HG02610 (cell line): ENCODE data around the gene B3GAT3.
"Not testable (repeated sequence)": the region's sequence is repeated elsewhere in the genome, so short reads cannot be mapped to it uniquely, and the experiment has no call there.

ENCODE experiments used
- ATAC-seq: cut with Tn5 transposase; IDR thresholded peaks from one replicate; pipeline ENCODE4 v1.9.1; 2021; ENCODE audit warnings: mild to moderate bottlenecking, moderate library complexity; ENCODE audit not compliant: unreplicated experiment

B3GAT3 gene

GRCh38 chr11:62580959-62581715 lies 40.6 kb downstream of the B3GAT3 start:
- no peak for ATAC-seq

DNA sequence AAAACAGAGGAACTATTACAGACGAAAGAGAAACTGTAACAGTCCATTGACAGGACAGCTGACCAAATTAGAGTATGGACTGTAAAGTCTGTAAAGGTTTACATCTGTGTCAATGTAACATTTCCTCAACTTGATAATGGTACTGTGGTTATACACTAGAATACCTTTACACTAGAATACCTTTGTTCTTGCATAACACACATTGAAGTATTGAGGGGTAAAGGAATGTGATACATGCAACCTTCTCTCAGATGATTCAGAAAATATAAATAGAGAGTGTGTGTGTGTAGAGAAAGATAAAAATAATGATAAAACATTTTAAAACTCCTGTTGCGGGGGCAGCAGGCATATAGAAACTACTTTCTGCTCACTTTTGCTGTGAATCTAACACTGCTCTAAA lies 42.5 kb downstream of the B3GAT3 start:
- no peak for ATAC-seq

DNA sequence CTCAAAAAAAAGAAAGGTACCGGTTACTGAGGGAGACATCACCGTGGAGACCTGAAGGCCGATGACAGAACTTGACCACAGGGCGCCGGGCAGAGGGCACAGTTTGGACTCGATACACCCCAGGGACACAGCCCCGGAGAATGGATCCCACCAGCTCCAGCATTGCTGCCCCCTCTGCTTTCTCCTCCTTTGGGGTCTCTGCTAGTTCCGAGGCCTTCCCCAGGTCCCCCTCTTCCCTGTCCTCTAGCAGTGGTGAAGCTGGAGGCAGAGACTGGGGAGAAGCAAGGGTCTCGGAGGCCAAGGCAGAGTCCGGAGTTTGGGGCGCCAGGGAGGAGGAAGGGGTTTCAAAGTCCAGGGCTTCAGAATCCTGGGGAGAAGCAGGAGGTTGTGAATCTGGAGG lies 43.2 kb downstream of the B3GAT3 start:
- ATAC-seq, result no peak

GRCh38 chr11:62577046-62577714 lies 44.6 kb downstream of the B3GAT3 start:
- no peak for ATAC-seq

GRCh38 chr11:62575837-62576236 lies 45.9 kb downstream of the B3GAT3 start:
- no peak for ATAC-seq

DNA sequence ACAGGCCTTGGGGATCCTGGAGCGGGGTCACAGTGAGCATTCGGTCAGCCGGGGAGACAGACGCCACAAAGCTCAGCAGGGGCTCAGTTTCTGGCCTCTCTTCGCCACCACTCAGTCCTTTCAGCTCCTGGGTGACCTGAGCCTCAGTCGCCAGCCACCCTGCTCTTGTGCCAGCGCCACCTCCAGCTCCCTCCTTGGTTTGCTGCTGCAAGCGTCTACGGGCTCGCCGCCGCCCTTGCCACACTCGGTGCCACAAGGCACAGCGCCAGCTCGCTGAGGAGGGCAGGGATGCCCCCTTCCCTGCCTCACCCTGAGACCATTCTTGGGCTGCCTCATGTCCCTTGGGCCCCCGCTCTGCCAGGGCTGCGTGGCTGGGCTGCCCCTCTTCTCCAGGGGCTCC lies 46.6 kb downstream of the B3GAT3 start:
- ATAC-seq, result no peak

DNA sequence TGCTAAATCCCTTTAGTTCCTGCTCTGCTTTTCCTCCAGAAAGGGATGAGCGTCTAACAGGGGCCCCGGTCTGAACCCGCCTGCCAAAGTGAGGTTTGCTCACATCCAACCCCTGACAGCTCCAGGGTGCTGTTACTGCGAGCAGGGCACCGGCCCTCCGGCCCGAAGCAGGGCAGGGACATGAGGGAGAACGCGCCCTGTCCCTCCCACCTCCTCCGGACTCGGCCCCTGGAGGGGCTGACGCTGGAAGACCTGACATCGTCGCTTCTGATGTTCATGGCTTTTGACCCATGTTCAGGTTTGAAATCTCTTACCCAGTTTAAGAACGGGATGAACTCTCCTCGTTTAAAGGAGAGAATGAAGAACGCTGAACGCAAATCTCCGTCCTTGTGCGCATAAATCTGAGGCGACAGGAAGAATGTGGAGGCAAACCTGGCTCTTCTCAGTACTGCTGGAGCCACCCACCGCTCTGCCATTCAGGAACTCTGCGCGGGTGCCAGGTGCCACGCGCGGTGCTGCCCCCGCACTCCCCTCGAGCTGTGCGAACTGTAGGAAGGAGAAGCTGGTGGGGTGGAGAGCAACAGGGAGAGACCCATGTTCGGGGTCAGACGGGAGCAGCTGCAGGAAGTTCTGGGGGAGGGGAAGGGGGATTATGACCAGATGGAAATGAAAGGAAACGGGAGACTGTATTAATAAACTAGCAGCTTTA lies 47.3 kb downstream of the B3GAT3 start:
- ATAC-seq, result peak; percentile 3

DNA sequence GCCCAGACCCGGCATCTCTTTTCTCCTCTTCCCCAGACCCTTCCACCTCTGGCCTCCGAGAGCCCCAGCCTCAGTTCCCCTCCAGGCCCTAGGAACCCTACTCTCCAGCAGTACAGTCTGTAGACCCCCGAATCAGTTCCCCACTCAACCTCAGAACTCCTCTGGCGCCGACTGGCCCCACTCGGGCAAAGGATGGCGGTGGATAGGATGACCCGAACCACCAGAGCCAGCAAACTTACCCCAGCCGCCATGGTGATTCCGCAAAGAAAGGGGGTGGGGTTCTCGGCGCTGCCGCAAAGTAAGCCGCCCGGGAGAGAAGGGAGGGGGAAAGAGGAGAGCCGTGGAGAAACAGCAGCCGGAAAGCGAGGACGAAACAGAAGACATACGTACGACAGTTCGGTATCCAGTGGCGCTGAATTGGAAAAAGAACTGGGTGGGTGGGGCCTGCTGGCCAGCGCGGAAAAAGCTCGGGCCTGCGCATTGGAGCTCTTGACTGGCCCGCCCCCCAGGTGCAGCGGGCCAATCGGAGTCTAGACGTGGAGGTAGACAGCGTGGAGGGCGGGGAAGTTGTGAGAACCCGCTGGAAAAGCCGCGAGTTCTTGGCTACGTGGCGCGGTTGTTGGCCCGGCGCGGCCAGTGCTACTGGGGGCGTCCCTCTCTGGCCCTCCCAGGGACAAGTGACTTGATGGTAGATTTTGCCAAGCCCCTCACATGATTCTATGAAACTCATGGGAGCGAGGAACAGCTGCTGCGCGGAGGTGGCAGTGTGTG lies 48.0 kb downstream of the B3GAT3 start, which contains the start of gene EEF1G:
Gene EEF1G (minus strand): TSS at position 300 of the 771 bp plus-strand sequence. CDS start 49 bp downstream, at position 251.
- ATAC-seq, result peak; percentile 84

DNA sequence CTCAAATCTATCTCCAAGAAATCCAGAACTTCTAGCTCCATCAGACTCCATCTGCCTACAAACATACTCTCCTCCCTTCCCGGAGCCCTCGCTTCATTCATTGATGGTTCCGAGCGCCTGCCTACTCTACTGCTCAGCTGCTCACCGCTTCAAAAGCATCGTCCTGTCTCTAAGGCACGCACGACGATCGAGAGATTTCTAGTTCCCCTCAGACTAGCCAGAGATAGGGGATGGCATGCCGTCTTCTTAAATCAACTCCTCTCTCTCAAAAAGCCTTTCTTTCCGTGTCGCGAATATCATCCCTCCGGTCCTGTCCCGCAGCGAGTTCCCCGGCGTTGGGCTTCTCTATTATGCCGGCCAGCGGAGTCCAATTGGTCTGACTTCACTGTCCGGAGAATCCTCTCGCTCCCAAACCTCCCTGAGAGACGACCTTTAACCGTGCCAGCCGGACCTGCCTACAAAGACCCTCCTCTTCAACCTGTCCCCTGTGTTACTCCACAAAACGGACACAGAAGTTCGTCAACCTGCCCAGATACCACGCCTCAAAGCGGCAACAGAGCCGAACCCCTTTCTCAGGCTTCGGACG lies 48.7 kb downstream of the B3GAT3 start:
- no peak for ATAC-seq

DNA sequence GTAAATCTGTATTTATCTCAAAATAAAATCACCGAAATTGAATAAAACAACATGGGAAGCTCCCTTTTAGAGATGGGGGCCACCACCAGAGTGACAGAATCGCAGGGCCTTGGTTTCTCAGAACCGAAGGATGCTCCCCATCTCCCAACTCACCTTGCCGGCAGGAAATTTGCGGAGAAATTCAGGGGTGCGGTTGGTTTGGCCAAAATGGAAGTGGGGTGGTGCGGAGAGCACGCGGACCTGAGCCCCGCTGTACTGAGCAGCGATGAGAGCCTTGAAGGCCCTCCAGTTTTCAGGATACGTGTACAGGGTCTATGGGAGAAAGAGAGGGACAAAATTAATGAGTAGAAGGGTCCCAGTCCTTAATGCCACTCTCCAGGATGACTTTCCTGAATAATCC lies 49.4 kb downstream of the B3GAT3 start:
- no peak for ATAC-seq

GRCh38 chr11:62571493-62571892 lies 50.3 kb downstream of the B3GAT3 start:
- ATAC-seq, result not testable (repeated sequence)

DNA sequence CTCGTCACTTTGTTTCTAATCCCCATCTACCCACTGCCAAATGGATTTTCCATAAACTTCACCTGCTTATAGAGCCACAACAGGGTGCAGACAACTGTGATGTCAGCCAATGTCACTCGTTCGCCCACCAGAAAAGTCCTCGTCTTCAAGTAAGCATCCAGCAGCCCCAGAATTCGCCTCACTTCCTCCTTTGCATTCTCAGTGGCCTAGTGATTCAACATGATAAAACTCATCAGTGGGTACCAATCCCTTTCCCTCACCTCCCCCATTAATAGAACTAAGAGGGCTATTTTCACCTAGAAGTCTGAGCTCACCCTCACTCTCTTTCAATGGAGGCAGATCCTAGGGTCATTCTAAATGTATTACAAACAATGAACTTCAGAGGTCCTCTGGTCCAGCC lies 50.9 kb downstream of the B3GAT3 start:
- ATAC-seq, result not testable (repeated sequence)

DNA sequence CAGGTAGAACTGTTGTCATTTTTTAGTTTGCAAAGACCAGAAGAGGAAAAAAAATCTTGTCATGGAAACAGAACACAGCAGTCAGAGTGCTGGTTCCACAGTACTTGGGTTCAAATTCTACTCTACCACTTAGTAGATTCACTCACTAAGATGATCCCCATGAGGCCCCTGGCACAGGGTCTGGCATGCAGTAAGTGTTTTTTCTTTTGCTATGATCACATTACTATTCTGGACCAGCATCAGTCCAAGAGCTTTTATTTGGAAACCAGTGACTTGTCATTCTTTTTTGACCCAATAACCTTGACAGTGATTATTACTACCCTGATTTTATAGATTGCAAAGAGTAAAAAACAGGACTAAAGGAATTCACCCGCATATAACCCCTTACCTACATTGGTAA lies 52.2 kb downstream of the B3GAT3 start:
- ATAC-seq, result no peak

- ATAC-seq, result no peak
Measured at GRCh38 chr11:62567018-62567633, 54.7 kb downstream of the B3GAT3 start.

DNA sequence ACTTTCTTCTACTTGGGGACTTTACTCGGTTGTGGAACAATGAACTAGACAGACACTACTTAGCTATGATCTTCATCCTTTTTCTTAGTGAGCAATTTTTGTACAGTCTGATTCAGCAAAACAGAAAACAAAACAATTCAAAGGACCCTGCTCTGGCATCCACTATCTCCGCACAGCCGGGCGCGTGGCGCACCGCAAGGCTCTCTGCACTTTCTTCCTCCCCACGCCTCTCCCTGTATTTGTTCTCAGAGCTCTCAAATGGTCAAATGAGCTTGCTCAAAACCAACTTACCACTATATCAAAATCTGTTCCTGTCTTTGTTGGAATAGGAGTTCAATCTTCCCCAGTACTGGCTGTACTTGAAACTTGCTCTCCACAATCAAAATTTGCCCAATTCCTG lies 55.5 kb downstream of the B3GAT3 start:
- no peak for ATAC-seq
